Measurements from ENCODE around the gene GRB2.
"Not testable (repeated sequence)": the region's sequence is repeated elsewhere in the genome, so short reads cannot be mapped to it uniquely, and the experiment has no call there.

The GRB2 gene

DNA sequence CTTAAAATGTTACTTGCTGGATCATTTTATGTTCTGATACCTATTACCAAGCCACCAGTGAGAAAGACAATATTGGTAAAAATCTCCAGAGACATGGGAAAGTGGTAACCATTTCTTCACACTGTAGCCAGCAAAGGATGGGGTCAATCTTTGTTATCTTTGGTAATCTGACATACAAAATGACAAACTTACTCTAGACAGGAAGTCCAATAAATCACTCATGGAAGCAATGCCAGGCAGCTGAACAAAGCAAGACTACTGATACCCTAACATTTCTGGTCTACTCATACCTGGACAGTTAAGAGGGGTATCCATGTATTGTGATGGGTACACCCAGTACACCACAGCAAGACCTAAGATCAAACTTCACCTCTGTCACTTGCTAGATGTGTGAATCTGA, 19.0 kb downstream of the GRB2 start:
- no peak for DNase-seq (ENCODE audit: low read depth)

GRCh38 chr17:75384751-75385150, 20.7 kb downstream of the GRB2 start:
- DNase-seq (ENCODE audit: low read depth): no peak

GRCh38 chr17:75383842-75384195, 21.7 kb downstream of the GRB2 start:
- no peak for DNase-seq (ENCODE audit: low read depth)

DNA sequence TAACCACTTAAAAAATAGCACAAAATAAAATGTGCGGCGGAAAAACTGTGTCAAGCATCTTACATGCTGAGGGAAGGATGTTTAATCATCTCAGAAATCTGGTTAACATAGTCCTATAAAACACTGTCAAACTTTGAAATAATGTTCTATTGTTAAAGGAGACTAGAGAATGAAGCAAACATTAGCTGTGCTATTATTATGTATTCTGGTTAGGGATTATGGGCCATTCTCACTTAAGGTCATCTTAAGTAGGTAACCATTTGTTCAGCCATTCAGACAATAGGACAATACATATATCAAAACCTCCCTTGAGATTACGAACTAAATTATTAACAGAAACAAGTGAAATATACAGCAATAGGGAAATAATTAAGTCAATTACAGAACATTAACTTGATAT, 24.7 kb downstream of the GRB2 start:
- no peak for DNase-seq (ENCODE audit: low read depth)

DNA sequence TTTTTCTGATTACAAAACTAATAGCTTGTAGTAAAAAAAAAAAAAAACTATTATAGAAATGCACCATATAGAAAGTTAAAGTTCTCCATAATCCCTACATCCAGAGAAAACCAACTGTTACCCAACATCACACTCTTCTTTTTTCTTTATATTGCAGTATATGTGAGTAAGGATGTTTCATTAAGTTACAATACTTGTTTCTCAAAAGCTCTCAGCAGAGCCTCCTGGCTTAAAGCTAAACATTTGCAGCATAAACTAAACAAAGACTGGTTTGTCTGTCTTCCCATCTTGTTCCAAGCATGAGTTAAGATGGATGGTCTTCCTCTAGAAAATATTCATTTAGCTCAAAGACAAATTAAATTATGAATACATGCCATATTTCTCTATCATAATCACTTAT, 25.2 kb downstream of the GRB2 start:
- DNase-seq (ENCODE audit: low read depth): no peak

DNA sequence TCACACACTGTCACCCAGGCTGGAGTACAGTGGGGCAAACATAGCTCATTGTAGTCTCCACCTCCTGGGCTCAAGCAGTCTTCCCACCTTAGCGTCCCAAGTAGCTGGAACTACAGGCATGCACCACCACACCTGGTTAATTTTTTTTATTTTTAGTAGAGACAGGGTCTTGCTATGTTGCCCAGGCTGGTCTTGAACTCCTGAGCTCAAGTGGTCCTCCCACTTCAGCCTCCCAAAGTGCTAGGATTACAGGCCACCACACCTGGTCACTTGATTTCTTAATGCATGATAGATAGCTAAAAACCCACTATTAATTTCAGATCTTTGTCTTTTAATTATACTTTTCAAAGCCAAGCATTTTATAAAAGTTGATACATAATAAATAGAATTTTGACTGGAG, 26.1 kb downstream of the GRB2 start:
- not testable (repeated sequence) for DNase-seq (ENCODE audit: low read depth)

- DNase-seq (ENCODE audit: low read depth): no peak
These were observed 32.2 kb downstream of the GRB2 start for GRCh38 chr17:75373280-75373679.

- no peak for DNase-seq (ENCODE audit: low read depth)
These were observed 33.5 kb downstream of the GRB2 start for GRCh38 chr17:75371981-75372380.

DNA sequence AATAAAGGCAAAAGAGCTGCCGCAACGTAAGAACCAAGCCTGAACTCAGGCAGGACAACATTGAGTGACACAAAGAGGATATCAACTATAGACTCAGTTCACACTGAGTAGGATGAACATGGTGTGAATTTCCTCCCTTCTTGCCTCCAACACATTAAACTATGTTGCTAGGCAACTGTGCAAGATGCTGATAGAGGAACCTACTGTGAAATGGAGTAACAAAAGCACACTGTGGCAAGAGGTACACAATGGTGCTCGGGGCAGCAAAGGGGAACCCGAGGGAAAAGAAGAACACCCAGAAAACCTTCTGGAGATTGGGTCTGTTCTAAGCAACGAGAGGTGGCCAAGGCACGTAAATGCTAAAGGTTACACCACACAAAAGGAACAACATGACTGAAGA, 34.1 kb downstream of the GRB2 start:
- no peak for DNase-seq (ENCODE audit: low read depth)

- DNase-seq (ENCODE audit: low read depth): no peak
These were observed 35.1 kb downstream of the GRB2 start for GRCh38 chr17:75370286-75370915.

DNA sequence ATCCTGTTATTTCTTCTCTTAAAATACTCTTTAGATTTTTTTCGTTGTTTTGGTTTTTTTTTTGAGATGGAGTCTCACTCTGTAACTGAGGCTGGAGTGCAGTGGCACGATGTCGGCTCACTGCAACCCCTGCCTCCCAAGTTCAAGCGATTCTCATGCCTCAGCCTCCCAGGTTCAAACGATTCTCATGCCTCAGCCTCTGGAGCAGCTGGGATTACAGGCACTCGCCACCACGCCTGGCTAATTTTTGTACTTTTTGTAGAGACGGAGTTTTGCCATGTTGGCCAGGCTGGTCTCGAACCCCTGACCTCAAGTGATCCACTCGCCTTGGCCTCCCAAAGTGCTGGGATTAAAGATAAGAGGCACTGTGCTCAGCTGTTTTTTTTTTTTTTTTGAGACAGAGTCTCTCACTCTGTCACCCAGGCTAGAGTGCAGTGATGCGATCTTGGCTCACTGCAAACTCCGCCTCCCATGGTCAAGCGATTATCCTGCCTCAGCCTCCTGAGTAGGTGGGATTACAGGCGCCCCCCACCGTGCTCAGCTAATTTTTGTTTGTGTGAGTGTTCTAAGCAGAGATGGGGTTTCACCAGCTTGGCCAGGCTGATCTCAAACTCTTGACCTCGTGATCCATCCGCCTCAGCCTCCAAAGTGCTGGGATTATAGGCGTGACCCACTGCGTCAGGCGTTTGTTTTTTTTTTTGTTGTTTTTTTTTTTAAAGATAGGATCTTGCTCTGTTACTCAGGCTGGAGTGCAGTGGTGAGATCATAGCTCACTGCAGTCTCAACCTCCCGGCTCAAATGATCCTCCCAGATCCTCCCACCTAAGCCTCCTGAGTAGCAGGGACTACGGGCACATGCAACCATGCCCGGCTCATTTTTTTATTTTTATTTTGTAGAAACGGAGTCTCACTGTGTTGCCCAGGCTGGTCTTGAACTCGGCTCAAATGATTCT, 37.4 kb downstream of the GRB2 start:
- DNase-seq (ENCODE audit: low read depth): peak; percentile 66

DNA sequence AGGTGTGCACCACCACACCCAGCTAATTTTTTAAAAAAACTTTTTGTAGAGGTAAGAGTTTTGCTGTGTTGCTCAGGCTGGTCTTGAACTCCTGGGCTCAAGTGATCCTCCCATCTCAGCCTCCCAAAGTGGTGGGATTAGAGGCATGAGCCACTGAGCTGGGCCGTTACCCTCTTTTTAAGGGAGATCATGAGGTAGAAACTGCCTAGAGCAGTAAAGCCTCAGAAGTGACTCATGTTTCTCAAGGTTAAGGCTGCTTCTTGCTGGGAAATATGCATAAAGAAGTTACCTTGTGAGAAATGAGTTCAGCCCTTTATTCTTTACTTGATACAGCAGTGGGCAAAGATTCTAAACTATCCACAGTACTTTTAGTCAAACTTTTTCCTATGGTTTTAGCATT, 38.2 kb downstream of the GRB2 start:
- DNase-seq (ENCODE audit: low read depth): peak; percentile 90

GRCh38 chr17:75366432-75366831, 39.0 kb downstream of the GRB2 start:
- DNase-seq (ENCODE audit: low read depth): no peak

GRCh38 chr17:75365931-75366275, 39.6 kb downstream of the GRB2 start:
- DNase-seq (ENCODE audit: low read depth): no peak

DNA sequence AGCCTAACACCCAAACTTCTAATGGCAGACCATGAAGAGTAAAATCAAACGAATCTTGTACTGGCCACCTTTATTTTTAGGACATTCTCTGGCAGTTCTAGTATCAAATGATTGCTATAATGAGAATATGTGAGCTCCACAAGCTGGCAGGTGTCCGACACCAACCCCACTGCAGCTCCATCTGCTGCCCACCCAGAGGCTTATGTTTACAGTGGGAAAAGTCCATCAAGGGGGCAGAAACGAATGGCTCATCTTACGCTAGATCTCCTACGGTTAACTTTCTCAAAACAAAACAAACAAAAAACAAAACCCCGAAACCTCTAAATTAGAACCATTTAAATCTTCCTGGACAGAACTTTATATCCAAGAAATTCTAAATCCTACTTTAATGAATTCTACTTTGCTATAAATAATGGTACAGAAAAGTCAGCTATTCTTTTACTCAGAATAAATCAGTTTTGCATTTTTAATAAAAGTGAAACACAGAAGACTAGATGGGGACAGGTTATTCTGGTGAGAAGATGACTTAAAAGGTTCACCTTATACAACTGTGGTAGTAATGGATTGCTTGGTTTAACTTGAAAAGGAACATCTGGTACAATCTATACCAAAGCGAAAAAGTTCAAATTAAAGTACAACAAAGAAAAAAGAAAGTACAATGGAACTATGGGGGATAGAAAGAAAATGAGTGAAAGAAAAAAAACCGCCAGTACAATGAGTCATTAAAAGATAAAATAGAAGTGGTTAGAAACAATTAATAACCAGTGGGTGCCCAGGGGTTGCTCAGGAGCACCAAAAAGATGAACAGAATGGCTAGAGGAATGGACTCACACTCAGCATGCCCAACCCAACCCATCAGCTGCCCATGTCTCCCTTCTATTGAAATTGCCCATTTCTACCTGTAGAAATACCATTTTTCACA, 40.2 kb downstream of the GRB2 start:
- no peak for DNase-seq (ENCODE audit: low read depth)

- peak; percentile 92 for DNase-seq (ENCODE audit: low read depth)
These were observed 41.4 kb downstream of the GRB2 start for GRCh38 chr17:75364078-75364477.

GRCh38 chr17:75361996-75362395, 43.5 kb downstream of the GRB2 start:
- no peak for DNase-seq (ENCODE audit: low read depth)

GRCh38 chr17:75361344-75361743, 44.1 kb downstream of the GRB2 start:
- no peak for DNase-seq (ENCODE audit: low read depth)

DNA sequence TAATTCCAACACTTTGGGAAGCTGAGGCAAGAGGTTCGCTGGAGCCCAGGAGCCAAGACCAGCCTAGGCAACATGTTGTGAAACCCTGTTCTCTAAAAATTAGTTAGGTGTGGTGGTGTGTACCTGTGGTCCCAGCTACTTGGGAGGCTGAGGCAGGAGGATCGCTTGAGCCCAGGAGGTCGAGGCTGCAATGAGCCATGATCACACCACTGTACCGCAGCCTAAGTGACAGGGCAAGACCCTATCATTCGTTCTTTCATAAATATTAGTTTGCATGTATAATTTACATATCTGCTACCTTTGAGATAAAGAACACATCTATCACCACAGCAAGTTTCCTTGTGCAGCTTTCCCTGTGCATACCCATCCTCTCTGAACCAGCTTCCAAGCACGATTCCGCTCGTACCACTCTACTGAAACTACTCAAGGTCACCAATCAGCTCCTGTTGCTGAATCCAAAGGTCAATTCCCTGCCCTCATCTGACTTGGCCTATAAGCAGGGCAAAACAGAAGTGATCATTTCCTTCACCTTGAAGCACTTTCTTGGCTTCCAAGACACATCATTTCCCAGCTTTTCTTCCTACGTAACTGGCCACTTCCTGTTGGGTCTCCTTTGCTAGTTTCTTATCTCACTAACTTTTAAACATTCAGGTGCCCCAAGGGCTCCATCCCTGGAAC, 49.1 kb downstream of the GRB2 start:
- no peak for DNase-seq (ENCODE audit: low read depth)

GRCh38 chr17:75353176-75353575, 52.3 kb downstream of the GRB2 start:
- DNase-seq (ENCODE audit: low read depth): no peak

DNA sequence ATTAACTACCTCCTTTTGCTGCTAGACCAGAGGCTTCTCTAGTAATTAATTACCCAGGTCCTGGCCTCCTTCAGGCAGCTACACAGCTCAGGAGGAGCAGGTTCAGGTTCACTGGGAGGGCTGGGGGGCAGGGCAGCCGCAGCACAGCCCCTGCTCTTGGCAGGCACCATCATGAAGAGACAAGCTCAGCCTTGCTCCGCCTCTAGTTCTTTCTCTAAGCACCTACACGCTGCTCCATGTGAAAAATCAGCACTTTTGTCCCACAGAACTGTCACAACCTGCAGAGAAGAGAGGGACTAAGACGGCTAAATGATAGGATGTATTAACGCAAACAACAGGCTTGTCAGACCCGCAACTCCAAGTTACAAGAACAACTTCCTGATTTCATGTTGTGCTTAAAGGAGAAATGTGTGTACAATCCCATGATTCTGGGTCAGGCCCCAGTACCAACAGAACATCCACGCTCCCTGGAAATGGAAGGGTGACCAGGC, 53.4 kb downstream of the GRB2 start:
- no peak for DNase-seq (ENCODE audit: low read depth)

GRCh38 chr17:75350706-75351105, 54.8 kb downstream of the GRB2 start:
- no peak for DNase-seq (ENCODE audit: low read depth)
